HEK293T (cell line): Measurements from ENCODE around the gene DHRS1.

ENCODE experiments used
- BHLHE40 ChIP-seq: fragments of 450-650 bp; IDR thresholded peaks from 2 replicates; pipeline ENCODE4 v1.6.1; 2016; ENCODE audit warnings: mild to moderate bottlenecking, moderate library complexity, borderline replicate concordance
- ELF4 ChIP-seq: fragments of 450-650 bp; IDR thresholded peaks from 2 replicates; pipeline ENCODE4 v1.6.1; 2017; ENCODE audit warnings: antibody characterized with exemption
- FOXA1 ChIP-seq: fragments of 450-650 bp; IDR thresholded peaks from 2 replicates; pipeline ENCODE4 v1.6.1; 2016; ENCODE audit warnings: mild to moderate bottlenecking
- FOXM1 ChIP-seq: fragments of 450-650 bp; IDR thresholded peaks from 2 replicates; pipeline ENCODE4 v1.6.1; 2017; ENCODE audit warnings: mild to moderate bottlenecking, borderline replicate concordance
- SP1 ChIP-seq: fragments of 450-650 bp; IDR thresholded peaks from 2 replicates; pipeline ENCODE4 v1.6.1; 2017
- TARDBP ChIP-seq: fragments of 450-650 bp; IDR thresholded peaks from 2 replicates; pipeline ENCODE4 v1.6.1; 2016

DNA sequence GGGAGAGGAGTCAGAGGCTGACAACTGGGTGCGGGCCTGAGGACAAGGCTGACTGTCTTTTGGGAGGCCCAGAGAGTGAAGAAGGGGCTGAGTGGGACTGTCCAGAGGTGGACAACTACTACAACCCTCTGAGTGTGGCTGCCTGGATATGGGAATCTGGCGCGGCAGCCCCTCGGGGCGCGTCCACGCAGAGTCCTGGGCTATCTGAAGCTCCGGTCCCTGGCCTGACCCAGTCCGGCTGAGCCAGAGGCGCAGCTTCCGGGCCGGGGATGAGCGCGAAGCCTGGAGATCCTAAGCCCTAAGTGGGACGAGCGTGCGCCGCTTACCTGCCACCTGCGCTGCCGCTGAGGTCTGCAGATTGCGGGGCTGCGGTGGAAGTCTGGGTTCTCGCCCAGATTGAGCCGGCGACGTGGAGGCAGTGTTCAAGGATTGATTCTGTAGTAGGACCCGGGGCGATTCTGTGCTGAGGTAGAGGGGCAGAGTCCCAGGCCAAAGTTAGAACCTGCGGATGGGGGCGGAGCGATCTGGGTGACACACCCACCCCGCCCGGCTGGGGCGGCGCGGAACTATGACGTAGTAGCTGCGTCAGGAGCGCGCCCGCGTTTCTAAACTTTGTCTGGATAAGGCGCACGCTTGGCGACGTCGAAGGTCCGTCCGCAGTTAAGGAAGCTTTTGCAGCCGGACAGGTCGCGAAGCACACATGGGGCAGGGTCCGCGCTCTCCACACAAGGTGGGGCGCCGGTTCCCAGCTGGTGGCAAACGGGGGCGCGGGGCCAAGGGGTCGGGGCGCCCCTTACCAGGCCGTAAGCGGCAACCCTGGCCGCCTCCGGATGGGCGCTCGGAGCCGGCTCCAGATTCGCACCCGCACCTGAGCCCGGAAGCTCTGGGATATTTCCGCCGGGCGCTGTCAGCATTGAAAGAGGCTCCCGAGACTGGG lies at the start of gene DHRS1, which contains the start of gene NOP9:
- TF ChIP-seq ELF4 (no peak), SP1 (no peak), FOXM1 (no peak), TARDBP (no peak), FOXA1 (no peak), BHLHE40 (no peak)
